ENCODE data around the gene SASS6.

GRCh38 chr1:100101564-100101963 lies 31.2 kb downstream of the SASS6 start:
- TF ChIP-seq GATA2 (IDR thresholded peaks at IDR 0.05; ENCODE audit: low read depth, low read length), result no peak
- no peak for TF ChIP-seq GATA3 (IDR thresholded peaks at IDR 0.05; ENCODE audit: low read depth, low read length)
